Ovary (tissue), 9 donors: ENCODE data around the gene THTPA. TPM values are rescaled to one million over a fixed set of nuclear protein-coding genes. Genes with fewer than 3 reads are reported as not detected.

Source experiments
- DNase-seq, 5 donors: peaks; one replicate each; pipeline ENCODE4 v3.0.0-alpha.2; 2019 to 2020
- H3K27ac ChIP-seq, 2 donors: fragments of 200-600 bp; one replicate each; pipeline versions ENCODE4 v1.5.1 to v1.8.0; 2019 to 2022
- H3K27me3 ChIP-seq: fragments of 200-600 bp; one replicate; pipeline ENCODE4 v1.8.0; 2022
- H3K36me3 ChIP-seq: fragments of 200-600 bp; sonication (generic); one replicate; pipeline ENCODE4 v1.5.1; 2019
- H3K4me1 ChIP-seq: one replicate; pipeline ENCODE4 v1.8.1; 2013; ENCODE audit warnings: mild to moderate bottlenecking, moderate library complexity; ENCODE audit not compliant: insufficient read depth
- H3K4me3 ChIP-seq: fragments of 200-600 bp; sonication (generic); one replicate; pipeline ENCODE4 v1.5.1; 2017
- H3K9me3 ChIP-seq, 2 donors: fragments of 200-600 bp in 1 of 2; sonication (generic) in 1 of 2; one replicate each; pipeline versions ENCODE4 v1.5.1 to v1.8.1; 2013 to 2019; ENCODE audit warnings: mild to moderate bottlenecking in 1 of 2, moderate library complexity in 1 of 2
- EP300 ChIP-seq: sonication (generic); formaldehyde crosslinking; IDR thresholded peaks from one replicate; pipeline ENCODE4 v1.6.1; 2017; ENCODE audit warnings: antibody characterized with exemption
- POLR2A ChIP-seq: fragments of 450-650 bp; IDR thresholded peaks from one replicate; pipeline ENCODE4 v1.6.1; 2017; ENCODE audit warnings: antibody characterized with exemption, mild to moderate bottlenecking, moderate library complexity
- WGBS, 3 donors: extraction: QIAGEN DNeasy Blood & Tissue Kit in 1 of 3; methylation state at CpG; one replicate each; pipeline versions ENCODE4 v1.1.5 to v1.1.7; 2013 to 2017; 5-methylcytosine and 5-hydroxymethylcytosine counted together
- intact Hi-C, 4 donors: fragments of 100-400 bp; cut with DNase I; formaldehyde crosslinking; loops; one replicate each; pipeline versions ENCODE4 v1.11.0 to v1.15.1; 2022 to 2023
- polyA plus RNA-seq, 2 donors: library from polyadenylated mRNA; stranded (reverse); fragments of 200-250 nt in 1 of 2; fragments of 350-450 nt in 1 of 2; fragmentation: Illumina TruSeq in 1 of 2; extraction: RNeasy Lipid Tissue Mini Kit (QIAGEN cat#74804) in 1 of 2; gene quantifications; one replicate each; pipeline ENCODE4 v1.2.3, GENCODE V29; 2013 to 2014
- total RNA-seq, 7 donors: library from RNA; depleted of rRNA in 2 of 7; stranded (reverse); fragments of >200 nt in 2 of 7; fragmentation: NEBNext Ultra II Directional in 3 of 7; extraction: Animal tissue kit (Norgen Biotek cat#: 25700) in 3 of 7; gene quantifications; one replicate each; pipeline versions ENCODE4 v1.1.0 to v1.2.4, GENCODE V29; 2016 to 2023
- TF ChIP-seq, protein P1 (sequence below), 3 donors: fragments of 450-650 bp in 2 of 3; fragments of 200-600 bp in 1 of 3; IDR thresholded peaks; one replicate each; pipeline versions ENCODE4 v1.5.1 to v1.8.0; 2016 to 2022; ENCODE audit warnings: antibody characterized with exemption in 3 of 3, mild to moderate bottlenecking in 1 of 3
- donor health status: DM: no; HTN: no; CAD: no; lungs with moderate emphysema.
- donor health status: DM: no; HTN: no; CAD: no.
- donor health status: Bipolar disorder and iron deficiency.
- donor health status: DM: yes; HTN: yes; CAD: no.
- donor health status: DM: no; HTN: no; CAD: no.
- donor health status: DM: yes; HTN: yes; CAD: no.

THTPA gene
- total and polyA plus RNA-seq, 9 donors = 11.5 to 22.3 (median 19.4) TPM

GRCh38 chr14:23562822-23563472, 6.9 kb downstream of the THTPA start:
- WGBS, 3 donors = 79 to 84% (median 84%) methylated on average over 2 of the region's 2 CpGs
- TF ChIP-seq, protein P1, sequence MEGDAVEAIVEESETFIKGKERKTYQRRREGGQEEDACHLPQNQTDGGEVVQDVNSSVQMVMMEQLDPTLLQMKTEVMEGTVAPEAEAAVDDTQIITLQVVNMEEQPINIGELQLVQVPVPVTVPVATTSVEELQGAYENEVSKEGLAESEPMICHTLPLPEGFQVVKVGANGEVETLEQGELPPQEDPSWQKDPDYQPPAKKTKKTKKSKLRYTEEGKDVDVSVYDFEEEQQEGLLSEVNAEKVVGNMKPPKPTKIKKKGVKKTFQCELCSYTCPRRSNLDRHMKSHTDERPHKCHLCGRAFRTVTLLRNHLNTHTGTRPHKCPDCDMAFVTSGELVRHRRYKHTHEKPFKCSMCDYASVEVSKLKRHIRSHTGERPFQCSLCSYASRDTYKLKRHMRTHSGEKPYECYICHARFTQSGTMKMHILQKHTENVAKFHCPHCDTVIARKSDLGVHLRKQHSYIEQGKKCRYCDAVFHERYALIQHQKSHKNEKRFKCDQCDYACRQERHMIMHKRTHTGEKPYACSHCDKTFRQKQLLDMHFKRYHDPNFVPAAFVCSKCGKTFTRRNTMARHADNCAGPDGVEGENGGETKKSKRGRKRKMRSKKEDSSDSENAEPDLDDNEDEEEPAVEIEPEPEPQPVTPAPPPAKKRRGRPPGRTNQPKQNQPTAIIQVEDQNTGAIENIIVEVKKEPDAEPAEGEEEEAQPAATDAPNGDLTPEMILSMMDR (IDR thresholded peaks at IDR 0.05) = peak; percentile 69 to 87 (median 80)
- no peak for TF ChIP-seq POLR2A
- Histone ChIP-seq H3K27me3 (no peaks in the 10 kb centered on the region), H3K4me3 (no peak overlapping the region), H3K9me3 (no peaks in the 10 kb centered on the region), H3K27ac (peak overlapping the region in 1 of 2 donors; percentile 49), H3K4me1 (no peaks in the 10 kb centered on the region), H3K36me3 (no peaks in the 10 kb centered on the region)
- DNase-seq = peak in 3 of 5 donors; percentile 57 to 61 (median 59)
- intact Hi-C loops = loop anchor here in 2 of 4 donors (2.0 to 10.0 kb wide), 3 partner anchors 84 to 238 kb away; partner anchors contain the start of gene PABPN1 (in 1 of the 2)

- Histone ChIP-seq H3K27ac (peak overlapping the region in 1 of 2 donors; percentile 49), H3K4me1 (no peaks in the 10 kb centered on the region), H3K36me3 (no peaks in the 10 kb centered on the region), H3K4me3 (no peak overlapping the region), H3K9me3 (no peaks in the 10 kb centered on the region), H3K27me3 (no peaks in the 10 kb centered on the region)
- TF ChIP-seq EP300 (no peak), POLR2A (no peak)
- TF ChIP-seq, protein P1 (IDR thresholded peaks at IDR 0.05) = no peak
- WGBS, 3 donors = 61 to 76% (median 67%) methylated on average over 13 to 14 of the region's 14 CpGs
- intact Hi-C loops = loop anchor here in 2 of 4 donors (2.0 to 10.0 kb wide), 3 partner anchors 85 to 239 kb away; partner anchors contain the start of gene PABPN1 (in 1 of the 2)
- DNase-seq = peak in 3 of 5 donors; percentile 35 to 45 (median 38)
These were observed 7.6 kb downstream of the THTPA start for GRCh38 chr14:23563473-23564180.

- no peaks in the 10 kb centered on the region for H3K36me3 ChIP-seq
- no peak overlapping the region for H3K27ac ChIP-seq
- H3K9me3 ChIP-seq = no peaks in the 10 kb centered on the region
- intact Hi-C loops = loop anchor here in 2 of 4 donors (5.0 to 10.0 kb wide), 2 partner anchors 87 to 239 kb away; partner anchors contain the start of gene PABPN1 (in 1 of the 2)
- H3K4me3 ChIP-seq = no peak overlapping the region
- H3K27me3 ChIP-seq = no peaks in the 10 kb centered on the region
- WGBS, 3 donors = 78 to 83% (median 79%) methylated on average over 13 of the region's 13 CpGs
- no peaks in the 10 kb centered on the region for H3K4me1 ChIP-seq
- peak in 2 of 5 donors; percentile 33 to 34 for DNase-seq
- no peak for TF ChIP-seq POLR2A
- TF ChIP-seq, protein P1 (IDR thresholded peaks at IDR 0.05) = no peak
- no peak for TF ChIP-seq EP300
These were observed 8.2 kb downstream of the THTPA start for GRCh38 chr14:23564181-23564812.

GRCh38 chr14:23564876-23565275, 8.8 kb downstream of the THTPA start:
- TF ChIP-seq POLR2A = no peak
- TF ChIP-seq, protein P1 (IDR thresholded peaks at IDR 0.05) = no peak
- no peak for TF ChIP-seq EP300
- no peak overlapping the region for H3K4me3 ChIP-seq
- no peak for DNase-seq
- intact Hi-C loops = loop anchor here in 2 of 4 donors (5.0 to 10.0 kb wide), 2 partner anchors 88 to 240 kb away; partner anchors contain the start of gene PABPN1 (in 1 of the 2)
- WGBS, 3 donors = 75 to 82% (median 76%) methylated on average over 7 of the region's 7 CpGs
- no peaks in the 10 kb centered on the region for H3K36me3 ChIP-seq
- no peak overlapping the region for H3K27ac ChIP-seq
- no peaks in the 10 kb centered on the region for H3K4me1 ChIP-seq
- no peaks in the 10 kb centered on the region for H3K9me3 ChIP-seq
- H3K27me3 ChIP-seq = no peaks in the 10 kb centered on the region
